ENCODE data around the gene ZIC4.

- TF ChIP-seq SUZ12 (IDR thresholded peaks at IDR 0.05; ENCODE audit: extremely low read depth, insufficient read depth, insufficient read length) (no peak), ZNF274 (IDR thresholded peaks at IDR 0.05; ENCODE audit: low read depth, low read length) (no peak), YY1 (IDR thresholded peaks at IDR 0.05; ENCODE audit: insufficient read depth, insufficient read length) (no peak)
Observed at GRCh38 chr3:147370349-147370748, 36.0 kb downstream of the ZIC4 start.

Measured in NT2/D1 (cell line).